Measurements from ENCODE around the gene SDHD.

- TF ChIP-seq, protein P1, sequence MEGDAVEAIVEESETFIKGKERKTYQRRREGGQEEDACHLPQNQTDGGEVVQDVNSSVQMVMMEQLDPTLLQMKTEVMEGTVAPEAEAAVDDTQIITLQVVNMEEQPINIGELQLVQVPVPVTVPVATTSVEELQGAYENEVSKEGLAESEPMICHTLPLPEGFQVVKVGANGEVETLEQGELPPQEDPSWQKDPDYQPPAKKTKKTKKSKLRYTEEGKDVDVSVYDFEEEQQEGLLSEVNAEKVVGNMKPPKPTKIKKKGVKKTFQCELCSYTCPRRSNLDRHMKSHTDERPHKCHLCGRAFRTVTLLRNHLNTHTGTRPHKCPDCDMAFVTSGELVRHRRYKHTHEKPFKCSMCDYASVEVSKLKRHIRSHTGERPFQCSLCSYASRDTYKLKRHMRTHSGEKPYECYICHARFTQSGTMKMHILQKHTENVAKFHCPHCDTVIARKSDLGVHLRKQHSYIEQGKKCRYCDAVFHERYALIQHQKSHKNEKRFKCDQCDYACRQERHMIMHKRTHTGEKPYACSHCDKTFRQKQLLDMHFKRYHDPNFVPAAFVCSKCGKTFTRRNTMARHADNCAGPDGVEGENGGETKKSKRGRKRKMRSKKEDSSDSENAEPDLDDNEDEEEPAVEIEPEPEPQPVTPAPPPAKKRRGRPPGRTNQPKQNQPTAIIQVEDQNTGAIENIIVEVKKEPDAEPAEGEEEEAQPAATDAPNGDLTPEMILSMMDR (IDR thresholded peaks at IDR 0.05) = no peak
- no peak for TF ChIP-seq EZH2 (IDR thresholded peaks at IDR 0.05; ENCODE audit: borderline replicate concordance, insufficient read depth, low read depth, low read length, poor library complexity, severe bottlenecking)
These were observed 9.5 kb downstream of the SDHD start for GRCh38 chr11:112096194-112096593.
